Stimulated activated naive CD8-positive, alpha-beta T cell treated with anti-CD3 and anti-CD28 coated beads, Interleukin-15, Interleukin-2, amounts not matched to agents 100 ng/mL and 50 ng/mL, for 24 hours (primary cell): ENCODE results near the gene CLSTN2.

ENCODE experiments used
- H3K27ac Mint-ChIP-seq: one replicate; pipeline ENCODE4 v1.8.0; 2021; ENCODE audit warnings: mild to moderate bottlenecking, mixed read lengths
- H3K27me3 Mint-ChIP-seq: one replicate; pipeline ENCODE4 v1.8.0; 2021; ENCODE audit warnings: mixed read lengths
- H3K36me3 Mint-ChIP-seq: one replicate; pipeline ENCODE4 v1.8.0; 2021; ENCODE audit warnings: low read depth, mixed read lengths
- H3K4me1 Mint-ChIP-seq: one replicate; pipeline ENCODE4 v1.8.0; 2021; ENCODE audit warnings: low read depth, mixed read lengths
- H3K4me3 Mint-ChIP-seq: one replicate; pipeline ENCODE4 v1.8.0; 2021; ENCODE audit warnings: mild to moderate bottlenecking, mixed read lengths
- H3K9me3 Mint-ChIP-seq: one replicate; pipeline ENCODE4 v1.8.0; 2021; ENCODE audit warnings: mixed read lengths

Gene CLSTN2

DNA sequence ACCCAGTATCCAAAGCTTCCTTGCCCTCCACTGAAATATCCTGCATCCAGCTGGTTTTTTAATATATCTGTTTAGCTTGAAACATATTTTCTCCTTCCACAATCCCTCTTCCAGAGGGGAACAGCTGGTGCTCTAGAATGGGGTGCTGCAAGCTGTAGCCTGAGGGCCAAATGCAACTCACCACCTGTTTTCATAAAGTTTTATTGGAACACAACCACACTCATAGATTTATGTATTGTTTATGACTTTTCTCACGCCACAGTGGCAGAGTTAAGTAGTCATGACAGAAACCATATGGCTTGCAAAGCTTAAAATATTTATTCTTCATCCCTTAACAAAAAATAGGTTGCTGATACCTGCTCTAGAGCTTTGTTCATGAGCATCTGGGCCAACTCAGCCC lies 298.7 kb downstream of the CLSTN2 start:
- Mint-ChIP-seq H3K27ac (no peak overlapping the region), H3K4me1 (no peaks in the 10 kb centered on the region), H3K9me3 (peaks cover 8% of the 10 kb centered on the region), H3K36me3 (no peaks in the 10 kb centered on the region), H3K27me3 (peaks cover 6% of the 10 kb centered on the region), H3K4me3 (no peak overlapping the region)

GRCh38 chr3:140234256-140234655 lies 299.3 kb downstream of the CLSTN2 start:
- Mint-ChIP-seq H3K27me3 (peaks cover 6% of the 10 kb centered on the region), H3K36me3 (no peaks in the 10 kb centered on the region), H3K9me3 (peaks cover 6% of the 10 kb centered on the region), H3K27ac (no peak overlapping the region), H3K4me3 (no peak overlapping the region), H3K4me1 (no peaks in the 10 kb centered on the region)

GRCh38 chr3:140236836-140237501 lies 302.0 kb downstream of the CLSTN2 start:
- Mint-ChIP-seq H3K9me3 (peaks cover 6% of the 10 kb centered on the region), H3K36me3 (no peaks in the 10 kb centered on the region), H3K27me3 (peaks cover 6% of the 10 kb centered on the region), H3K4me1 (no peaks in the 10 kb centered on the region), H3K27ac (no peak overlapping the region), H3K4me3 (no peak overlapping the region)

DNA sequence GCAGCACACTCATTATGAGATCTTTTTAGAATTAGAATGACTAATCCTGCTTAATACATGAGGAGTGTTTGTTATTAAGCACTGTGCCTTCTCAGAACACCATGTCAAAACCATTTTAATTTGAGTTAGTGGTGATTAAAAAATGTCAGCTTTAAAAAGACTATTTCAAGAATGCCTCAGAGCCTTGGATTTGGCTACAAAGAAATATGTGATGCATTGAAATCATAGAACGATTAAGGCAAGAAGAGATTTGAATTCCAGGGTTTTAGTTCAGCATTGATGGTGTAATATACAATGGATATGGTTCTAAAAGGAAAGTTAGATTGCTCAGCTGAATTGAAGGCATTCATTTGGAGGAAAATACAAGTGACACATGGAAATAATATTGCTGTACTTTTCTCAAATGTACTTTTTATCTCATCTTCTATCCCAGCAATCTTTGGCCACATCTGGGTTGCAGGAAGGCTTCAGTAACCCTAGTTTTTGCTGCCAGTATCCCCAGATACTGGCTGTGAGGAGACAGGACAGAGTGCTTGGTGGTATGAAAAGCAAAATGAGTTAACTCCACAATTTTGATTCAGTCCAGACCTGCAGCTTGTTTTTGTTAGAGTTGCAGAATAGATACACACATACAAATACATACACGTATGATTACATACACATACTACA lies 303.8 kb downstream of the CLSTN2 start:
- no peaks in the 10 kb centered on the region for H3K9me3 Mint-ChIP-seq
- no peak overlapping the region for H3K27ac Mint-ChIP-seq
- no peak overlapping the region for H3K4me3 Mint-ChIP-seq
- no peaks in the 10 kb centered on the region for H3K27me3 Mint-ChIP-seq
- no peaks in the 10 kb centered on the region for H3K4me1 Mint-ChIP-seq
- no peaks in the 10 kb centered on the region for H3K36me3 Mint-ChIP-seq

DNA sequence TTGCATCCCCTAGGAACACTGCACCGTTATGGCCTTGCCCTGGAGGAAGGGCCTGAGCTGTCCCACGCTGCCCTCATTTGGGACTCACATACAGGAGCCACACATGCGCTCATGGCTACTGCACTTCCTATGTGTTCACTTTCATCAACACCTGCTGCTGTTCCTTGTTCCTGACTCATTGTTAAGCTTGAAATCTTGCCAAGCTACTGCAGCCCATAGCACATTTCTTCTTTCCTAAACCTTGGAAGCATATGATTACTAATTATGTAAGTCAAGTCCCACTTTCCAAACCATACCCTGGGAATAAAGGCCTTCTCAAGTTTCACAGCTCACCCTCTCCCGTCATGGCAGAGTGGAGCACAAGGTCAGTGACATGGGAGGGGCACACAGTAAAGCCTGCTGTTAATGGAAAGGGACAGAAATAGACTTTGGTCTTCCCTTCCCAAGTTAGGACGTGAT lies 307.9 kb downstream of the CLSTN2 start:
- no peak overlapping the region for H3K27ac Mint-ChIP-seq
- no peak overlapping the region for H3K4me3 Mint-ChIP-seq
- H3K4me1 Mint-ChIP-seq, result no peaks in the 10 kb centered on the region
- H3K9me3 Mint-ChIP-seq, result no peaks in the 10 kb centered on the region
- H3K27me3 Mint-ChIP-seq, result no peaks in the 10 kb centered on the region
- H3K36me3 Mint-ChIP-seq, result no peaks in the 10 kb centered on the region

- Mint-ChIP-seq H3K9me3 (no peaks in the 10 kb centered on the region), H3K36me3 (no peaks in the 10 kb centered on the region), H3K27ac (no peak overlapping the region), H3K4me1 (no peaks in the 10 kb centered on the region), H3K4me3 (no peak overlapping the region), H3K27me3 (no peaks in the 10 kb centered on the region)
Measured at GRCh38 chr3:140243575-140243974, 308.6 kb downstream of the CLSTN2 start.

- Mint-ChIP-seq H3K27ac (no peak overlapping the region), H3K36me3 (no peaks in the 10 kb centered on the region), H3K9me3 (no peaks in the 10 kb centered on the region), H3K27me3 (no peaks in the 10 kb centered on the region), H3K4me1 (no peaks in the 10 kb centered on the region), H3K4me3 (no peak overlapping the region)
Measured at GRCh38 chr3:140244893-140245292, 309.9 kb downstream of the CLSTN2 start.

GRCh38 chr3:140246578-140246977 lies 311.6 kb downstream of the CLSTN2 start:
- Mint-ChIP-seq H3K9me3 (no peaks in the 10 kb centered on the region), H3K4me3 (no peak overlapping the region), H3K27ac (no peak overlapping the region), H3K4me1 (no peaks in the 10 kb centered on the region), H3K27me3 (peaks cover 13% of the 10 kb centered on the region), H3K36me3 (no peaks in the 10 kb centered on the region)

- no peaks in the 10 kb centered on the region for H3K4me1 Mint-ChIP-seq
- H3K4me3 Mint-ChIP-seq, result no peak overlapping the region
- no peak overlapping the region for H3K27ac Mint-ChIP-seq
- H3K36me3 Mint-ChIP-seq, result no peaks in the 10 kb centered on the region
- no peaks in the 10 kb centered on the region for H3K9me3 Mint-ChIP-seq
- H3K27me3 Mint-ChIP-seq, result peaks cover 17% of the 10 kb centered on the region
Measured at GRCh38 chr3:140247775-140248174, 312.8 kb downstream of the CLSTN2 start.

DNA sequence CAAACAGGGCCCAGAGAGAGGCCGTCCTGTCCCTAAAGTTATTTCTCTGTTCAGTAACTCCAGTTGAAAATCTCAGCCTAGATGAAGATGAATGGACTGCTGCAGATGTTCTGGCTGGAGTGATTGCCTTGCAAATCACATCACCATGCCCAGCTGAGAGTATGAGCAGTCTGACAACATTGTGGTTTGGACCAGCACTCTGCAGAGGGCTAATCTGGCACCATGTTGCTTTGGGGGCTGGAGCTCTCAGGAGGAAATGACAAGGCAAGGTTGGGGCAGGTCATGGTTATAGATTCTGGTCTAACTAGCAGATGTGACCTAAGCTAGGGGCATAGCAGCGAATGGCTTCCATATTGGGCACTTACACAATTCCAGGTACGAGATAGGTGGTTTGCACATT lies 314.2 kb downstream of the CLSTN2 start:
- no peak overlapping the region for H3K4me3 Mint-ChIP-seq
- no peaks in the 10 kb centered on the region for H3K4me1 Mint-ChIP-seq
- no peak overlapping the region for H3K27ac Mint-ChIP-seq
- H3K9me3 Mint-ChIP-seq, result no peaks in the 10 kb centered on the region
- no peaks in the 10 kb centered on the region for H3K36me3 Mint-ChIP-seq
- H3K27me3 Mint-ChIP-seq, result peaks cover 17% of the 10 kb centered on the region

DNA sequence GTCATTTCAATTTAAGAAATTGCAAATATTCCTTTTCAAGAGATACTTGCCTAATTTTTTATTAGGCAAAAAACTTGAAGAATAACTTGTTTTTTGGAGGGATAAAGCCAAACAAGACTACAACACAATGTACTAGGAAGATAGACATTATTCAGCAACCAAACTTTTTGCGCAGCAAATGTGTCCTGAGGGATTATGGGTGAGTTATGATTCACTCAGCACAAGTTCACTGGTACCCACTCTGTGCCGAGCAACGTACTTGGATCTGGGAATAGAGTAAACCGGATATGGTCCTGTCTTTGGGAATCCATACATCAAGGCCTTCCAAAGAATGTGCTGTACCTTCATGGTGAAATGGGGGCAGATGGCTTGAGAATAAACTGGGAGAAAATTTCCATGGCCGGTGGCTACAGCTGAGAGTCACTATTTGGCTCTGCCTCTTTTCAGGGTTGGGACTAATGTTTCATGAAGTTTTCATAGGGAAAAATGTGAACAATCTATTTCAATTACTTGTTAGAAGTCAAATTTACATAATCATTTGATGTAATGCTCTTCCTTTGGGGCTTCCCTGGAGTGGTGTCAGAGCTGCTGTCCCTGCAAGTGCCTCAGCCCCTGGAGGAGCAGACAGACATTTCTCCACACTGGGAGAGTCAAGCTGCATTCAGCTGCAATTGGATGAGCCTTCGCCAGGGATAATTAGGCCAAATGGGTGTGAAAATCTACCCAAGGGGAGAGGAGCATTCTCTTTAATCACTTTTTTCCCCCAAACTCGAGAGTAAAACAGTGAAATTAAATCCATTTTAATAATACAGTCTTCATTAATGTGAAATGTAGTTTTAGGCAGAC lies 315.2 kb downstream of the CLSTN2 start:
- no peaks in the 10 kb centered on the region for H3K4me1 Mint-ChIP-seq
- no peak overlapping the region for H3K4me3 Mint-ChIP-seq
- no peak overlapping the region for H3K27ac Mint-ChIP-seq
- H3K27me3 Mint-ChIP-seq, result peaks cover 21% of the 10 kb centered on the region
- H3K36me3 Mint-ChIP-seq, result no peaks in the 10 kb centered on the region
- H3K9me3 Mint-ChIP-seq, result no peaks in the 10 kb centered on the region

- Mint-ChIP-seq H3K27me3 (peaks cover 21% of the 10 kb centered on the region), H3K4me3 (no peak overlapping the region), H3K36me3 (no peaks in the 10 kb centered on the region), H3K4me1 (no peaks in the 10 kb centered on the region), H3K9me3 (no peaks in the 10 kb centered on the region), H3K27ac (no peak overlapping the region)
Measured at GRCh38 chr3:140250945-140251344, 316.0 kb downstream of the CLSTN2 start.

DNA sequence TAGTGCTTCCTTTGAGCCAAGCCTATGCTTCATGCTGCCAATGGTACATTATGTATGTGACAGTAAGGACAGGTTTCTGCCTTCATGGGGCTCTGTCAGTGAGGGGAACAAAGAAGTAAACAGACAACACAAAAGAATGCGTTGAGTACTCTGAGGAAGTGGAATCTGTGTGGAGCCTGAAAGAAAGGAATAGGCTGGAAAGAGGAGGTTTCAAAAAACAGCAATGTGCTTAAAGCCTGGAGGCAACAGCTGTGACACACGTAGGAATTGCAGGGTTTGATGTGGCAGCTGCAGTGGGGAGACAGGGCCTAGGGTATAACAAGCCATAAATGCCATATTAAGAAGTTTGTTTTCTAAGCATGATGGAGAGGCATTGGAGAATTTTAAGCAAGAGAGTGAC lies 316.7 kb downstream of the CLSTN2 start:
- Mint-ChIP-seq H3K27me3 (peaks cover 21% of the 10 kb centered on the region), H3K4me3 (no peak overlapping the region), H3K4me1 (no peaks in the 10 kb centered on the region), H3K27ac (no peak overlapping the region), H3K36me3 (no peaks in the 10 kb centered on the region), H3K9me3 (no peaks in the 10 kb centered on the region)

DNA sequence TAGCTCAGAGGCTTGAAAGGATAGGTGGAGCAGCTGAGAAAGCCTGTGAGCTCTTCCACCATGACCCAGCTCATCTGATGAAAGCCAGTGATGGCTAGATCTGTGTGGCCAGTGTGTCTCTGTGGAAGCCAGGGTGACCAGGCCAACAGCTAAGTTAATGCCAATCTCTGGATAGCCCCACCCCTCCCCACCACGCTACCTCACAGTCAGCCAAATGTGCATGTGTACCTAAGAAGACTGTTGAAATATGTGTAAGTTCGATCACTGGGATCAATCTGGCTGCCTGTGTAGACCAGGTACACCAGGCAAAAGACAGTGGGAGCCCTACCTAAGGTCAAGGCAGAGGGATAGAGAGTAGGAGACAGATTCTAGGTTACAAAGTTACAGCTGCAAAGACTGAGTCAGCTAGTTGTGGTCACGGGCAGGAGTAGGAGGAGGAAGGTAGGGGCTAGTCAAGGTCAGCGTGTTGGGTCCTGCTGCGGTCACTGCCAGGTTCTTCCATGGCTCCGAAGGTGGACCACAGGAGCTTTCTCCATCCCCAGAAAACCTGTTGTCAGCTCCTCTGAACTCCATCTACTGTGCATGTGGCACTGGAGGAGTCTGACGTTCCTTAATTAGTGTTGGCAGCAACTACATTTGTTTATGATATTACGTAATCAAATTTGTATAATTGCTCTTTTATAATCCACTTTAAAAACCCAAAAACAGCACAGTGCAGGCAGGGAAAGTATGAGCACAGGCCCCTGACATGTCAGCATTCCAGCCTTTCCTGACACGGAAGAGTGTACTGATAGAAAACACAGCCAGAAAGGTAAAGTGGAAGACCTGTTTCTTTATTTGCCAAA lies 318.0 kb downstream of the CLSTN2 start:
- Mint-ChIP-seq H3K4me3 (no peak overlapping the region), H3K9me3 (no peaks in the 10 kb centered on the region), H3K4me1 (no peaks in the 10 kb centered on the region), H3K36me3 (no peaks in the 10 kb centered on the region), H3K27me3 (peaks cover 21% of the 10 kb centered on the region), H3K27ac (no peak overlapping the region)
